ENCODE measurements around the gene SLC39A11.
"Not testable (repeated sequence)": the region's sequence is repeated elsewhere in the genome, so short reads cannot be mapped to it uniquely, and the experiment has no call there.

The SLC39A11 gene

DNA sequence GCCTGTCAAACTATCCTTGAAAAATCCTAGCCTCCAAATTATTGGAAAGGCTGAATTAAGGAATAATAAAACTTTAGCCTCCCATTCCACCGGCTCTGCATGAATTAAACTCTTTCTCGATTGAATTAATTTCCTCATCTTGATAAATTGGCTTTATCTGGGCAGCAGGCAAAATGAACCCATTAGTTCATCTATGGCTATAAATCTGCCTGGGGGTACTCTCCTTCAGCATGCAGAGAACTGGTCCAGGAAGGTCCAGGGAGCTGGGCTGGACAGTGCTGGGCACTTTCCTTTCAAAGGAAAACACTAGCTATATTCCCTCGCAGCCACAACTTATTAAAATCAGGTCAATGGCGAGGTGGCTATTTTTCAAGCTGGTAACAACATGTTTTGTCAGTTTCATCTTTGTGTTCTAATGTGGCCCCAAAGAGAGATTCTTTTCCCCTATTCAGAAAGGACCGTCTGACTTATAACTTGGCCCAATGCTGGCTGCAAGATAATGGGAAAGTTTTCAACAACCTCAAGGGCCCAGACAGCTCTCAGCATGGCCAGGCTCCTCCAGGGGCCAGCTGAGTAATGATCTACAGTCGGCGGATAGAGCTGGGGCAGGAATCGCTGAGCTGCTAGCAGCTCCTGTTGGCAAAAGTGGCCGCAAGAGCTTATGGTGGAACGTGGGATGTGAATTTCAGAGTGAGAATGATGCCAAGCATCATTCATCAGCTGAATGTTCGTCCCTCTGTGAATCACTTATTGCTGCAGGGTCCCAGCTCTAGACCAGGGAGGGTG, 326.9 kb downstream of the SLC39A11 start:
- DNase-seq (ENCODE audit: low read depth in 3 of 3, low spot score in 1 of 3) = no peak

DNA sequence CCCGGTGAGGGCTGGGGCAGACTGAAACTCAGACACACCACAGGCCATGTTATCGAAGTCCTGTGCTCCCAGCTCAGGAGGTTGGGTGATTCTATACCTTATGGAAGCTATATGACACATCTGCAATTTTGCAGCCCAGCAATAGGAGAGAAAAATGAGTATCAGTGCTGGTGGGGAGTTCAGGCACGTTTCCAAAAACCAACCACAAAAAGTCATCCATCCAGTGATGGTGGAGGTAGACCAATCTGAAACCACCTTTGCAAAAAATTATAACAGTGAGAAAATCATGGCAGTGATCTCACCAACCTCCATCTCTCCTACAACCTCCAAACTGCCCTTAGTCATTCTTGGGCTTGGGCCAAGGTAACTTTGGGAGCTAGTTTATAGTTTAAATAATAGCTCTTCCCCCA, 327.9 kb downstream of the SLC39A11 start:
- no peak for DNase-seq (ENCODE audit: low read depth in 3 of 3, low spot score in 1 of 3)

DNA sequence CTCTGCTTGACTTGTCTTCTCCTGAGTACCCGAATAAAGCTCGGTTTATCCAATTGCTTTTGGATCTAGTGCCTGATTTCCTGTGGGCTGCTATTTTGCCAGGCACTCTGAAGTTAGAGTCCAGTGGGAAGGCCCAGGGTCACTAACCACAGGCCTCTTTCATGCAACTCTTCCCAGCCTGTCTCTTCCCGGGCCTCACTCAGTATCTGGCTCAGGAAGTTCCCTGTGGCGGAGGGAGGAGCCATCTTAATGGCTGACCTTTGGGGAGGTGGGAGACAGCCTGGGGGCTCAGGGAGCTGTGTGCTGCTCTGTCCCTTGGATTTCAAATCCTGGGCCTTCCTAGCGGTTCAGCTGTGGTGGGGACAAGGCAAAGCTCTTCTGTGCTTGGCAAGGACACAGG, 328.5 kb downstream of the SLC39A11 start:
- no peak for DNase-seq (ENCODE audit: low read depth in 3 of 3, low spot score in 1 of 3)

DNA sequence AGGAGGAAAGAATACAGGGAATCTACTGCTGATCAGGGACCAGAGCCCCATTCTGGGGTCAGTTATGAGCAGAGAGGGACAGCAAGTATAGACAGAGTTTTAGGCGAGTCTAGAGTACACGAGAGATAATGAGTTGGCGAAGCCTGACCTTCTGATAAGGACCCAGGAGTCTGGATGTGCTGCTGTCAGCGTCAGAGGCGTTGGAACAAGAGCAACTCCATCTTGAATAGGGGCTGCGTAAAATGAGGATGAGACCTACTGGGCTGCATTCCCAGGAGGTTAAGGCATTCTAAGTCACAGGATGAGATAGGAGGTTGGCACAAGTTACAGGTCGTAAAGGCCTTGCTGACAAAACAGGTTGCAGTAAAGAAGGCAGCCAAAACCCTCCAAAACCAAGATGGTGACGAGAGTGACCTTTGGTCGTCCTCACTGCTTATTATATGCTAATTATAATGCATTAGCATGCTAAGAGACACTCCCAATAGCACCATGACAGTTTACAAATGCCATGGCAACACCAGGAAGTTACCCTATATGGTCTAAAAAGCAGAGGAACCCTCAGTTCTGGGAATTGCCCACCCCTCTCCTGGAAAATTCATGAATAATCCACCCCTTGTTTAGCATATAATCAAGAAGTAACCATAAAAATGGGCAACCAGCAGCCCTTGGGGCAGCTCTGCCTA, 330.5 kb downstream of the SLC39A11 start:
- DNase-seq (ENCODE audit: low read depth in 3 of 3, low spot score in 1 of 3) = not testable (repeated sequence)

DNA sequence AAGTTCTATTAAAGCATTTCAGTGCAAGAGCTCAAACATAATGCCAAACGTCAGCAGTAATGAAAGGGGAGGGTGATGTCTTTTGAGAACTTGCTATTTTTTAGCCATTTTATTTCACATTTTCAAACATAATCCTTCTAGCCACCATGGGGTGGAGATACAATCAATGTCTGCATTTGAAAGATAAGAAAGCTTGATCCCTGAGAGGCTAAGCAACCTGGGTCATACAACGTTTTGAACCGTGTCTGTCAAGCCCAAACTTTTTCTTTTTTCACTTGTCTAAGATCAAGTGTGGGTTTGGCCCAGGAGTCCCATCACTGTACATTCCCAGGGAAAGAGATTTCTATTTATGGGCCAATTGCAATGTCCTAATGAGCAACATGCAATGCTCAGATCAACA, 331.1 kb downstream of the SLC39A11 start:
- DNase-seq (ENCODE audit: low read depth in 3 of 3, low spot score in 1 of 3) = no peak

DNA sequence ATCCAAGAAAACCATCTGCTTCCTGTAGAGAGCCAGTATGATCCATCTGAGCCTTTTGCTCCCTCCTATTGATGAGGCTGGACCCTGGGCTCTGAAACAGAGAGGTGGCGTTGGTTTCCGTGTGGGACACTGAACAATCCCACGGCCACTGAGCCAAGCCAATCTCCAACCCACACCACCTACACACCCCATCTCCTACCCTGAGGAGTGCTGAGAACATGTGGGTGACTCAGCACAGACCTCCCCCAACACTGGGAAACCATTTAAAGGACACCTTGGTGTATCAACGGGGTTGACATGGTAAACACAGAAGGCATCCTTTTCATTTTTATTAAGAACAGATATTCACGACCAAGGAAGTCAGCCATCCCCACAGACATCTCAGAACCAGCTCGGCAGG, 332.1 kb downstream of the SLC39A11 start:
- no peak for DNase-seq (ENCODE audit: low read depth in 3 of 3, low spot score in 1 of 3)

DNA sequence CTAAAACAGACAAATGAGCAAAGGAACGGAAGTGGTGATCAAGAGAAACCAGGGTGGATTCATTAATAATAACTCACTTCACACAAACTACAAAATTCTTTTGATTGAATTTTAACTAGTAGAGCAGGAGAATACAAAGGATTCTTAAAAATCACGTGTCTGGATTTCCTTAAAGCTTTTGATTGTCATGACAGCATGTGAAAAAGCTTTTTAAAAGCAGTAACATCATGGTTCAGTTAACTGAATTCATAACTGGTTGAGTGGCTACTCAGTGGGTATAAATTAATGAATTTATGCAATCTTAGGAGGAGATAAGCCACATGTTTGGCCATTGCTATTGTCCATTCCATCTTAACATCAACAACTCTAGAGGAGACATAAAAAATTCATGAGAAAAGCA, 333.2 kb downstream of the SLC39A11 start:
- no peak for DNase-seq (ENCODE audit: low read depth in 3 of 3, low spot score in 1 of 3)

DNA sequence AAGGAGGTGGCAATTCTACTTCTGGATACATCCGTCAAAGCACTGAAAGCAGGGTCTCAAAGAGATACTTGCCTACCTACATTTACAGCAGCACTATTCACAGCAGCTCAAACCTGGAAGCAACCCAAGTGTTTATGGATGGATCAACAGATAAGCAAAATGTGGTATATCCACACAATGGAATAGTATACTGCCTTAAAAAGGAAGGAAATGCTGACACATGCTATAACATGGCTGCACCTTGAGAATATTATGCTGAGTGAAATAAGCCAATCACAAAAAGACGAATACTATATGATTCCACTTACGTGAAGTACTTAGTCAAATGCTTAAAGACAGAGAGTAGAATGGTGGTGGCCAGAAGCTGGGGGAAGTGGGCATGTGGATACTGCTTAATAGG, 336.2 kb downstream of the SLC39A11 start:
- no peak for DNase-seq (ENCODE audit: low read depth in 3 of 3, low spot score in 1 of 3)

DNA sequence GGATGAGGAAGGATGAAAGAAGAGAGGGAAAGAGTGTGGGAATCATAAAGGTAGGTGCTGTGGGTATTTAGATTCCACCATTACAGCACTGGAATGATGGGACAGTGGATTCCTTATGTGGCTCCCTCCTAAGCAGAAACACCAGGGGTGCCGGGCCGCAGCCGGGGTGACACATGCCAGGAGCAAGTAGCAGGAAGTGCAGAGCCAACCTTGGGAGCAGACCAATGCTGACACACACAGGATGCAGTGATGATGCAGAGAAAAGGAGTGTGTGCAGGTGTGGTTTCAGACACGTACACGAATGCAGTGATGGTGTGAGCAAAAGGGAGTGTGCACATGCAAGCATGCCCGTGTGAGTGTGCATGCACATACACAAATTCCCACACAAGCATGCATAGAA, 338.0 kb downstream of the SLC39A11 start:
- DNase-seq (ENCODE audit: low read depth in 3 of 3, low spot score in 1 of 3) = no peak

DNA sequence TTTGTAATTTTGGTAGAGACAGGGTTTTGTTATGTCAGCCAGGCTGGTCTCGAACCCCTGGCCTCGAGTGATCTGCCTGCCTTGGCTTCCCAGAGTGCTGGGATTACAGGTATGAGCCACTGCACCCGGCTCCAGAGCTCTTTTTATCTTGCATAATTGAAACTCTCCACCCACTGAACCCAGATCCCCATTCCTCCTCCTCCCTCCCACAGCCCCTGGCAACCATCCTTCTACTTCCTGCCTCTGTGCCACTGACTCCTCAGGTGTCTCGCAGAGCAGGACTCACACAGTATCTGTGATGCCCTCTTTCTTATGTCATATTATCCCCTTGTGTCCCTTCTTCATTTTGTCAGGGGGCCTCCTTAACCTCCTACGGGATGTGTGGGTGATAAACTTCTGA, 340.7 kb downstream of the SLC39A11 start:
- DNase-seq (ENCODE audit: low read depth in 3 of 3, low spot score in 1 of 3) = no peak

DNA sequence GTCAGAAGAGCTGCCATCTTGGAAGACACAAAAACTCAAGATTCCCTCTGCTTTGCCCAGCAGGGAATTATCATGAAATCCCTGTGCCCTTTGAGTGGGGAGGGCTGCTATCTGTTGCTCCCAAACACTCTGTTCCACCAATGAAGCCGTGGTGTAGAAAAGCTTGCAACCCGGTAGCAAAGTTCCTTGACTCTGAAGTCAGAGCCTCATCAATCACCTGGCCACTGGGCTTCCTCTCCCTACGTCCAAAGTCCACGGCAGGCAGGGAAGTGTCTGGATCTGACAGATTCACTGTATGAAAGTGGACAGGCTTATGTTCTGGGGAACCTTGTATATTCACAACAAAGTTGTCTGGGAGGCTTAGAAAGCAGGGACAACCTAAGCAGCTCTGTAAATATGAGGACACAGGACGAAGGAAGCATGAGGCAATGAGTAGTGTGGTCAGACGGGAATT, 343.3 kb downstream of the SLC39A11 start:
- no peak for DNase-seq (ENCODE audit: low read depth in 3 of 3, low spot score in 1 of 3)

DNA sequence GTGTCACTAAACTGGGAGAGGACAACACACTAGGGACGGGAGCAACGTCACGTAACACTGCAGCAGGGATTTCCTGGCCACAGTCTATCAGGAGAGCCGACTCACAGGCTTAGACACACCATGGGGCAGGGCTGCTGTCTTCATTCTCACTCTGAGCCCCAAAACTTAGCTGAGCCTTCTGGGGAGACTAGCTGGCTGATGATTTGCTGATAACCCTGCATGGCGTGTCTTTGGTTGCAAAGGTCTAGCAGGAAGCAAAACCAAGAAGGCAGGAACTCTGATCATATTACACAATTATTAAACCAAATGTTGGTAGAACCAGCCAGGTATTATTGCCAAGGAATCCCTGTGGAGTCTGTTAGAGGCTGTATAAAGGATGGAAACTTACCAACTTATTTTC, 345.0 kb downstream of the SLC39A11 start:
- no peak for DNase-seq (ENCODE audit: low read depth in 3 of 3, low spot score in 1 of 3)

DNA sequence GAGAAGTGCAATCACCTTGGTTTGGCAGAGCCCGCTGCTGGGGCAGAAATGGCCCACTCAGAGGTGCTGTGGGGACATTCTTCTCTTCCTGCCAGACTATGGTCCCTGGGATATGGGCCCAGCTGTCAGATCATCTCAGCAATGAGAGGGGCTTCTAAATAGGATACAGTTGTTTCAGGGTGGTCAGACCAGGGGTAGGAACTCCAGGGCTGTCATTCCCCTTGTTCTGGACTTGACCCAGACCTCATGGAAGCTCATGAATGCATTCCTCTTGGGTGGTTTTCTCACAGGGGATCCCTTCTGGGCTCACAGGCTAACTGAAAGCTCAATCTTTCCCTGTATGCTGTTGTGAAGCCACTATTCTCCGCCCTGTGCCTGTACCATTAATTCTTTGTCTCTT, 347.2 kb downstream of the SLC39A11 start:
- no peak for DNase-seq (ENCODE audit: low read depth in 3 of 3, low spot score in 1 of 3)

DNA sequence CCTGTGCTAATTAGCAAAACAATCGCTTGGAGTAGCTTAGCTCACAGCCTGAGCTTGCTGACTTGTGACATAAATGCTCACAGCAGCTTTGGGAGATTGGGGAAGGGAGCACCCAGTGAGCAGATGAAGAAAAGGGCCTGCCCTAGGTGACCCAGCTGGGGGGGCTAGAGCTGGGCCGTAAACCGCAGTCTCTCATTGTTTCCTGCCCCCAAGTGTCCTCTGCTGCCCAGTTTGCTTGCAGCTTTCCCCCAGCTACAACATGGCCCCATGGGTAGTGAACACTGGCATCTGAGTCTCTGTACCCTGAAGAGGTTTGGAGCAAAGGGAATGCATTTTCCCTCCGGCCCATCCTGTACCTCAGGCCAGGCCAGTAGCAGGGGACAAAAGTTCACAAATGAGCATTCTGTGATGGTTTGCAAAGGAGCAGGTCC, 349.4 kb downstream of the SLC39A11 start:
- no peak for DNase-seq (ENCODE audit: low read depth in 3 of 3, low spot score in 1 of 3)

DNA sequence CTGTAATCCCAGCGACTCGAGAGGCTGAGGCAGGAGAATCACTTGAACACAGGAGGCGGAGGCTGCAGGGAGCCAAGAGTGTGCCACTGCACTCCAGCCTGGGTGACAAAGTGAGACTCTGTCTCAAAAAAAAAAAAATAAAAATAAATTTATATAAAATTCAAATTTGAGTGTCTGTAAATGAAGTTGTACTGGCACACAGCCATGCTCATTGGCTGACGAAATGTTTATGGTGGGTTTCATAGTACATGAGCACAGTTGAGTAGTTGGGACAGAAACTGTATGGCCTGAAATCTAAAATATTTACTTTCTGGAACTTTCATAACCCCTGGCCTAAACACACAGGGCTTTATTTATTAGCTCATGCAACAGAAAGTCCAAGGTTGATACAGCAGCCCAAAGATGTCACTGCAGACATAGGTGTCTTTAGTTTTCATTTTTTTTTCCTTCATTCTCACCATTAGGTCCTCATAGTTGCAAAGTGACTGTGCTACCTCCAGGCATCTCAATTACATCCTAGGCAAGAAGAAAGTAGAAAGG, 355.3 kb downstream of the SLC39A11 start:
- DNase-seq (ENCODE audit: low read depth in 3 of 3, low spot score in 1 of 3) = no peak

DNA sequence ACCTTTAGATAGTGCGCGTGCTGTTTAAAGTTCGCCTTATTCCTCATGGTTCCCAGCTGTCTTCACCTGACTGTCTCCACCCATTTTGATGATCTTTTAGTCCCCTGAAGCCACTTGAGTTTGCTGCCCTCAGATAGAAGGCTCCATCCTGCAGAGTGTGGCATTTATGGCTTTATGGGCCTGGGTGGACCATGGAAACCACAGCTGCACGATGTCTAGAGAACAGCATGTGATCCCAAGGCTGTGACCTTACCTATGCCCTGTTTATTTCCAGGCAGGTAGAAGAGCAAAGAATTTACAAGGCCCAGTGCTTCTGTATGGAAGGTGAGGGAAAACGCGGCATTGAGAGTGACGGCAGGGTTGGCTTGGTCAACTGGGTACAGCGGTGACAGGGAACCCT, 356.9 kb downstream of the SLC39A11 start:
- no peak for DNase-seq (ENCODE audit: low read depth in 3 of 3, low spot score in 1 of 3)

DNA sequence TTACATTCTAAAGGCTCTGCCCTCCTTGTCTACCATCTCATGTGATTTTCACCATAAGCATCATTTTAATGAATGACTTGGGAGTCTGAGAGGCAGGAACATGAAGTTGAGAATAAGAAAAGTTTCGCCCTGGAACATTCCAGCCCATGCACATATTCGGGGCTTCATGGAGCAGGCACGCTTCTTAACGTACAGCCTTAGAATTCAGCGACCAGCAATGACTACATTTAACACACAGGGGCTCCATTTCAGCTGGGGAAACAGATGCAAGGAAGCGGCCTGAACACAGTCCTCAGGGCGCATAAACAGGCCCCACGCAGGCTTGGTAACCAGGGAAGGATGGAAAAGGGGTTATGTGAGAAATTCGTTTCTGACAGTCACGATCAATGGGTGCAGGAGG, 357.4 kb downstream of the SLC39A11 start:
- no peak for DNase-seq (ENCODE audit: low read depth in 3 of 3, low spot score in 1 of 3)

DNA sequence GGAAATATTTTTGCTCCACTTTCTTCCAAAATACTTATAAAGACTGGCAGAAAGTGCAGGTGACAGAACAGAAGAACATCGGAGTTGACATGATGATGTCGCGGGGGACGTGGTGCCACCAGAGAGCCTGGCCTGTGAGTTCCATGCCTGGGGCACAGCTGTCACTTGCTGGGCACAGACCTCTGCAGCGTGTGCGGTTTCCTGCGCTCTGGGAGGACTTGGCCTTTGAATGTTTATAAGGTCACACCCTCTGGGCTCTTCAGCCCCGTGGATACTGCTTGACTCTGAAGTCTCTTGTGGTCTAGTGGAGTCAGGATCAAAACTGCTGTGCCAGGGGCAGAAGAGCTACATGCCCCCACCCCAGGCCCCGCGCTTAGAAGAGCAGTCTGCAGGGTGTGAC, 357.9 kb downstream of the SLC39A11 start:
- no peak for DNase-seq (ENCODE audit: low read depth in 3 of 3, low spot score in 1 of 3)

DNA sequence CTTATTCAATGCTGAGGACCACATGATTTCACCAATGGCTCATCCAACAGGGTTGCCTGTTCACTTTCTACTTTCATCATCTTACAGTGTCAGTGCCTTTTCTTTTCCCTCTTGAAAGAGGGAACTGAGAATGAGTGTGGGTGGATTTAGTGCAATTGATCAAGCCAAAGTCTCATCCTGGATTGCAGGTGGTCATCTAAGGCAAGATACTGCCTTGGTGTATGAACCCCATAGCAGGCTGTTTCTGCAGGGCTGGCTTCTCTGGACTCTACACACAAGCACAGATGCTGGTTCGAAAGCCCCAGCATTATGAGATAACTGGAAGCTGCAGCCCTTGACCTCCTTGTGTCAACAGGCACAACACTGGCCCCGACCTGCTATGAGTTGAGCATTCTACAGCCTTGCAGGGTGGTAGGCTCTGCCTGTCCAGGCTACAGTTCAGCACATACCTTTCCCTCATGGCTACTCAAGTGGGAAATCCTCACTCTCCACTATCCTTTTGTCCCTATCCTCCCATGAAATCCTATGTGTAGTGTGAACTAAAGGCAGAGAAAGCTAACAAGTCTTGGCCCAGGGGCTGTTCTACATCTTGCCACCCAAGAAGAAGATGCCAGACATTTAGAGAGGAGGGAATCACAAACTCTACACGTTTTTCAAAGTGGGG, 358.7 kb downstream of the SLC39A11 start:
- DNase-seq (ENCODE audit: low read depth in 3 of 3, low spot score in 1 of 3) = no peak

DNA sequence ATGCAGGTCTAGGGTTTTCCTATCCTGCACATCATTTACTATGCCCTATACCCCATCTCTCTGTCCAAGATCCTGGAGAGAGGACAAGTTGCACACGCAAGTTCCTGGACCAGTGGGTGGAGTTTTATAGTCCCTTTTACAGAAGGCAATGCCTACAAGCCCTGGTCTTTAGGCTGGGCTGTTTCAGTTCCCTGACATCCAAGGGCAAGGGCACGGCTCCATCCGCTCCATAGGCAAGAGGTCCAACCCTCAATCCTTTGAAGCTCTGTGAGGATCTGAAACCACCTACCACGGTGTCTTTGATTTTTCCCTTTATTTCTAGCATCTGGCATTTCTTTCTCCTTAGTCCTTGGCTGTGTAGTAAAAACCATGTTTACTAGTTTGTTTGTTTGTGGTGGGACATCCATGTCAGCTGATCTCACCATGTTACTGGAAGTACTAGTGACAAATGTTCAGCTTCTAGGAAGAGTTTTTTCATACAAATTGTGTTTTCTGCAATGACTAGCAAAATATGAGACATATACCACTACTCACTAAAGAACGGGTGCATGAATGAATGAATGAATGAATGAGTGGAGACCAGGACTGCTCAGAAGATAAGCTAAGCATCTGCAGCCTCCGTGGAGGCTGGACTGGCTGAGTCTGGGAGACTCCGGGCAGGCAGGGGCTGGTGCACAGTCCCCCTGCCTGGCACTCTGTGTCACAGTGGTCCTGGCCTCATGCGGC, 359.4 kb downstream of the SLC39A11 start:
- no peak for DNase-seq (ENCODE audit: low read depth in 3 of 3, low spot score in 1 of 3)

DNA sequence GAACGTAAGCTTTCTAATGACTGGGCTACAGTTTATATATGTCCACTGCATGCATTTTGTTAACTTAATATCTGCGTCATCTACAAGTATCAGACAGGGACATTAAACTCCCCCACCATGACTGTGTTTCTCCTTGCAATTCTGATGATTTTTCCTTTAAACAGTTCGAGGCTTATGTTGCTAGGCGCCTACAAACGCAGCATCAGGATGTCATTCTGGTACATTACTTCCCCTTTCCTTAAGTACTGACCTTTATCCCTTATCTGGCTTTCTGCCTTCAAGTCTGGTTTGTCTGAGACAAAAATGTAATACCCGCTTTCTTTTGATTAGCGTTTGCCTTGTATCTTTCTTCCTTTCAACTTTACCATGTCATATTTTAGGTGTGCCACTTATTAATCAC, 362.4 kb downstream of the SLC39A11 start:
- DNase-seq (ENCODE audit: low read depth in 3 of 3, low spot score in 1 of 3) = no peak

Data from stimulated activated CD4-positive, alpha-beta T cell treated with anti-CD3 and anti-CD28 coated beads, TNF-alpha, amount 100 ng/mL, for 1 hour (primary cell).